GM15510 (cell line): ENCODE data around the gene YJEFN3.

ENCODE experiments used
- POLR2A ChIP-seq: IDR thresholded peaks from 3 replicates; pipeline ENCODE4 v1.6.1; 2011; ENCODE audit warnings: borderline replicate concordance; ENCODE audit not compliant: insufficient read length; ENCODE audit errors: extremely low read depth

Gene YJEFN3

DNA sequence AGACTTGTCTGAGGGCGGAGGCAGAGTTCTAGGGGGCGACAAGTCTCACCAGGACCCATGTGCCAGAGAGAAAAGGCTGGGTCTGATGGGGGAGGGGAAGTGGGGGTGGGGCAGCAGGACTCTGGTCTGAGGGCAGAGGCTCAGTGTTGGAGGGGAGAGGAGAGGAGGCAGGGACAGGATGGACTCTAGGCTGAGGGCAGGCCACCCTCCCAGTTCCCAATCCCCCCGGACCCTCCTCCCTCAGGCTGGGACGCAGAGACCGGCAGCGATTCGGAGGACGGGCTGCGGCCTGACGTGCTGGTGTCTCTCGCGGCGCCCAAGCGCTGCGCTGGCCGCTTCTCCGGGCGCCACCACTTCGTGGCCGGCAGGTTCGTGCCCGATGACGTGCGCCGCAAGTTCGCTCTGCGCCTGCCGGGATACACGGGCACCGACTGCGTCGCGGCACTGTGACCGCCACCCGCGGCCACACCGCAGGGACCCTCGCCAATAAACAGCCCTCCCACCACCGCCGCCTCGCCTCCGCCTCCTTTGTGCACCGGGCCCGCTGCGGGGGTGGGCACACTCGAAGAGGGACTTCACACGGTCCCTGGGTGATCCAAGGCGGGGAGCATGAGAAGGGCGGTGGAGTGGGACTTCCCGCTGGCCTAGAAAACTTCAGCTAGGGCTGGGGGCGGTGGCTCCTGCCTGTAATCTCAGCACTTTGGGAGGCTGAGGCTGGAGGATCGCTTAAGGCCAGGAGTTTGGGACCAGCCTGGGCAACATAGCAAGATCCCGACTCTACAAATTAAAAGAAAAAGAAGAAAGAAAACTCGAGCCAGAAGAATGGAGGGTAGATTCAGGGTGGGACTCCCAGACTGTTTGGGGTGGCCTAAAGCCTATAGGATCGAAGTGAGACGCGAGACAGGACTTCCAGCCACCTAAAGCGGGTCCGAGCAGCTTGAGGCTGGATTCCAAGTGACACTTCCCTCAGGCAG, 8.7 kb downstream of the YJEFN3 start:
- TF ChIP-seq POLR2A = no peak

GRCh38 chr19:19538061-19538784, 9.5 kb downstream of the YJEFN3 start, which contains the start of gene CILP2:
TSS of gene CILP2 (plus strand) at chr19:19538265. CDS start at chr19:19538350, 85 bp downstream.
- TF ChIP-seq POLR2A = no peak

DNA sequence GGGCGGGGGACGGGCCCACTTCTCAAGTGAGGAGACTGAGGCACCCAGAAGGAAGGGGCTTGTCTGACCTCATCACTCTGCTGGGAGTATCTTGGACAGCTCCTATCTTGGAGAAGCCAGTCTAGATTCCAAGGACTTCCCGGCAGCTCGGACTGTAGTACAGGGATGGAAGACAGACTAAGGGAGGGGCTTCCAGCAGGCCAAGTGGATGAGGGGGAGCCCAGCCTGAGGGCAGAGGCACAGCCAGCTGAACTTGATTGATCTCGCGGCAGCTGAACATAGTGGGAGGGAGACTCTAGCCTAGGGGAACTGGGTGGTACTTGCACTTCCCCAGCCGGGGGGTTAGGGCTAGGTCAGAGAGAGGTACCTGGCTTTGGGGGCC, 10.1 kb downstream of the YJEFN3 start:
- no peak for TF ChIP-seq POLR2A

DNA sequence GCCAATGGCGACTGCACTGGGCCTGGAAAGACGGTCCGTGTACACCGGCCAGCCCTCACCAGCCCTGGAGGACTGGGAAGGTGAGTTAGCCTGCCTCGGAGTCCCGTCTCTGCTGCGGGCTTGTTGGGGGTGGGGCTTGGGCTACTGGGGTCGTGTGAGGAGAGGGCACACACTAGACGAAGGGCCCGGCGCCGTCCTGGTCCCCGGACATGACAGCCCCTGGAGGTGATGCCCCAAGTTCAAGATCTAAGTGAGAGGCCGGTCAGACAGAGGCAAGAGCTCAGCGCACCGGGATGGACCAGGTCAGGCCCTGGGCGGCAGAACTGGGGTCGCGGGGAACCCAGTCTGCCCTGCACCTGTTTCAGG, 11.0 kb downstream of the YJEFN3 start:
- TF ChIP-seq POLR2A = no peak

DNA sequence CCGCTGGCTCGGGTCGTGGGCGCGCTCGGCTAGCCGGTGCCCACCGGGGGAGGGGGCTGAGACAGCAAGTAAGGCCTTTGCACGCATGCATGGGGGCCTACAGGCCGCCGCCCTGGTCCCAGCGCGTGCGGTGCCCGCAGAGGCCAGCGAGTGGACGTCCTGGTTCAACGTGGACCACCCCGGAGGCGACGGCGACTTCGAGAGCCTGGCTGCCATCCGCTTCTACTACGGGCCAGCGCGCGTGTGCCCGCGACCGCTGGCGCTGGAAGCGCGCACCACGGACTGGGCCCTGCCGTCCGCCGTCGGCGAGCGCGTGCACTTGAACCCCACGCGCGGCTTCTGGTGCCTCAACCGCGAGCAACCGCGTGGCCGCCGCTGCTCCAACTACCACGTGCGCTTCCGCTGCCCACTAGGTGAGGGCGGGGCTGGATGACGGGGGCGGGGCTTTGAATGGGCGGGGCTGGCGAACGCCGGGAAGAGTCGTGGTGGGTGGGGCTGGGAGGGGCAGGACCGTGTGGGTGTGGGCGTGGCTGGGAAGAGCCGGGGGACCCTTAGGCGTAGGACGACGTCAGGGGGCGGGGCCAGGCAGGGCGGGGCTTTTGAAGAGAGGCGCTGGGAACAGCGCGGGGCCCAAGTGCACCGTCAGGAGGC, 11.5 kb downstream of the YJEFN3 start:
- TF ChIP-seq POLR2A = no peak

GRCh38 chr19:19540715-19541515, 12.2 kb downstream of the YJEFN3 start:
- no peak for TF ChIP-seq POLR2A

- no peak for TF ChIP-seq POLR2A
These were observed 12.9 kb downstream of the YJEFN3 start for GRCh38 chr19:19541616-19542015.

GRCh38 chr19:19542507-19542906, 13.8 kb downstream of the YJEFN3 start:
- no peak for TF ChIP-seq POLR2A

- no peak for TF ChIP-seq POLR2A
These were observed 14.4 kb downstream of the YJEFN3 start for GRCh38 chr19:19543101-19543500.

GRCh38 chr19:19543640-19544039, 14.9 kb downstream of the YJEFN3 start:
- TF ChIP-seq POLR2A = no peak

DNA sequence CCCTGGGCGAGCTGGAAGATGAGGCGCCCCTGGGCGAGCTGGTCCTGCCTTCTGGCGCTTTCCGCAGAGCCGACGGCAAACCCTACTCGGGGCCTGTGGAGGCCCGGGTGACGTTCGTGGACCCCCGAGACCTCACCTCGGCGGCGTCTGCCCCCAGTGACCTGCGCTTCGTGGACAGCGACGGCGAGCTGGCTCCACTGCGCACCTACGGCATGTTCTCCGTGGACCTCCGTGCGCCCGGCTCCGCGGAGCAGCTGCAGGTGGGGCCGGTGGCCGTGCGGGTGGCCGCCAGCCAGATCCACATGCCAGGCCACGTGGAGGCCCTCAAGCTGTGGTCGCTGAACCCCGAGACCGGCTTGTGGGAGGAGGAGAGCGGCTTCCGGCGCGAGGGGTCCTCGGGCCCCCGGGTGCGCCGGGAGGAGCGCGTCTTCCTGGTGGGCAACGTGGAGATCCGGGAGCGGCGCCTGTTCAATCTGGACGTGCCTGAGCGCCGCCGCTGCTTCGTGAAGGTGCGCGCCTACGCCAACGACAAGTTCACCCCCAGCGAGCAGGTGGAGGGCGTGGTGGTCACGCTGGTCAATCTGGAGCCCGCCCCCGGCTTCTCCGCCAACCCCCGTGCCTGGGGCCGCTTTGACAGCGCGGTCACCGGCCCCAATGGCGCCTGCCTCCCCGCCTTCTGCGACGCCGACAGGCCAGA, 15.7 kb downstream of the YJEFN3 start:
- TF ChIP-seq POLR2A = no peak

- TF ChIP-seq POLR2A = no peak
These were observed 16.4 kb downstream of the YJEFN3 start for GRCh38 chr19:19544954-19545591.

GRCh38 chr19:19545707-19546106, 17.0 kb downstream of the YJEFN3 start:
- TF ChIP-seq POLR2A = no peak
